GM23338 (cell line): ENCODE measurements around the gene NUB1.

Source experiments
- EZH2 ChIP-seq: fragments of 200-600 bp; sonication (generic); IDR thresholded peaks from one replicate; pipeline ENCODE4 v1.8.0; 2017; ENCODE audit warnings: antibody characterized with exemption, mild to moderate bottlenecking, low read depth; ENCODE audit not compliant: unreplicated experiment
- POLR2AphosphoS5 ChIP-seq: IDR thresholded peaks from 2 replicates; pipeline ENCODE4 v1.6.1; 2016; ENCODE audit warnings: antibody characterized with exemption, low read depth
- TF ChIP-seq, protein P1 (sequence below), 2 experiments: fragments of 200-600 bp in 1 of 2; sonication (generic) in 1 of 2; conservative IDR thresholded peaks; 2 replicates each; pipeline versions ENCODE4 v1.5.1 to v1.6.1; 2016 to 2017; ENCODE audit warnings: antibody characterized with exemption in 2 of 2, low read depth in 2 of 2, mild to moderate bottlenecking in 2 of 2, moderate library complexity in 1 of 2
- TF ChIP-seq, protein P2 (sequence below): IDR thresholded peaks from one replicate; pipeline ENCODE4 v1.6.1; 2018; ENCODE audit warnings: antibody characterized with exemption; ENCODE audit not compliant: unreplicated experiment

DNA sequence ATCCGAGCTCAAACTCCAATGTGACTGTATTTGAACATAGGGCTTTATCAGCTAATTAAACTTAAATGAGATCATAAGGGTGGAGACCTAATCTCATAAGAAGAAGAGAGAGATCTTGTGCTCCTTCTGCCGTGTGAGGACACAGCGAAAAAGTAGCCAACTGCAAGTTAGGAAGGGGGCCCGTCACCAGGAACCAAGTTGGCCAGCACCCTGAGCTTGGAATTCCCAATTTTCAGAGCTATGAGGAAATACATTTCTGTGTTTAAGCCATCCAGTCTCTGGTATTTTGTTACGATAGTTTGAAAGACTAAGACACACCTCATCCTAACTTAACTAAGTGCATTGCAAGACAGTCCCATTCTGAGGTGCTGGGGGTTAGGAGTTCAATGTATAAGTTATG lies 82.3 kb downstream of the NUB1 start:
- TF ChIP-seq, protein P1, sequence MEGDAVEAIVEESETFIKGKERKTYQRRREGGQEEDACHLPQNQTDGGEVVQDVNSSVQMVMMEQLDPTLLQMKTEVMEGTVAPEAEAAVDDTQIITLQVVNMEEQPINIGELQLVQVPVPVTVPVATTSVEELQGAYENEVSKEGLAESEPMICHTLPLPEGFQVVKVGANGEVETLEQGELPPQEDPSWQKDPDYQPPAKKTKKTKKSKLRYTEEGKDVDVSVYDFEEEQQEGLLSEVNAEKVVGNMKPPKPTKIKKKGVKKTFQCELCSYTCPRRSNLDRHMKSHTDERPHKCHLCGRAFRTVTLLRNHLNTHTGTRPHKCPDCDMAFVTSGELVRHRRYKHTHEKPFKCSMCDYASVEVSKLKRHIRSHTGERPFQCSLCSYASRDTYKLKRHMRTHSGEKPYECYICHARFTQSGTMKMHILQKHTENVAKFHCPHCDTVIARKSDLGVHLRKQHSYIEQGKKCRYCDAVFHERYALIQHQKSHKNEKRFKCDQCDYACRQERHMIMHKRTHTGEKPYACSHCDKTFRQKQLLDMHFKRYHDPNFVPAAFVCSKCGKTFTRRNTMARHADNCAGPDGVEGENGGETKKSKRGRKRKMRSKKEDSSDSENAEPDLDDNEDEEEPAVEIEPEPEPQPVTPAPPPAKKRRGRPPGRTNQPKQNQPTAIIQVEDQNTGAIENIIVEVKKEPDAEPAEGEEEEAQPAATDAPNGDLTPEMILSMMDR (conservative IDR thresholded peaks at IDR 0.05; ENCODE audit: low read depth in 2 of 2) = no peak
- TF ChIP-seq, protein P2, sequence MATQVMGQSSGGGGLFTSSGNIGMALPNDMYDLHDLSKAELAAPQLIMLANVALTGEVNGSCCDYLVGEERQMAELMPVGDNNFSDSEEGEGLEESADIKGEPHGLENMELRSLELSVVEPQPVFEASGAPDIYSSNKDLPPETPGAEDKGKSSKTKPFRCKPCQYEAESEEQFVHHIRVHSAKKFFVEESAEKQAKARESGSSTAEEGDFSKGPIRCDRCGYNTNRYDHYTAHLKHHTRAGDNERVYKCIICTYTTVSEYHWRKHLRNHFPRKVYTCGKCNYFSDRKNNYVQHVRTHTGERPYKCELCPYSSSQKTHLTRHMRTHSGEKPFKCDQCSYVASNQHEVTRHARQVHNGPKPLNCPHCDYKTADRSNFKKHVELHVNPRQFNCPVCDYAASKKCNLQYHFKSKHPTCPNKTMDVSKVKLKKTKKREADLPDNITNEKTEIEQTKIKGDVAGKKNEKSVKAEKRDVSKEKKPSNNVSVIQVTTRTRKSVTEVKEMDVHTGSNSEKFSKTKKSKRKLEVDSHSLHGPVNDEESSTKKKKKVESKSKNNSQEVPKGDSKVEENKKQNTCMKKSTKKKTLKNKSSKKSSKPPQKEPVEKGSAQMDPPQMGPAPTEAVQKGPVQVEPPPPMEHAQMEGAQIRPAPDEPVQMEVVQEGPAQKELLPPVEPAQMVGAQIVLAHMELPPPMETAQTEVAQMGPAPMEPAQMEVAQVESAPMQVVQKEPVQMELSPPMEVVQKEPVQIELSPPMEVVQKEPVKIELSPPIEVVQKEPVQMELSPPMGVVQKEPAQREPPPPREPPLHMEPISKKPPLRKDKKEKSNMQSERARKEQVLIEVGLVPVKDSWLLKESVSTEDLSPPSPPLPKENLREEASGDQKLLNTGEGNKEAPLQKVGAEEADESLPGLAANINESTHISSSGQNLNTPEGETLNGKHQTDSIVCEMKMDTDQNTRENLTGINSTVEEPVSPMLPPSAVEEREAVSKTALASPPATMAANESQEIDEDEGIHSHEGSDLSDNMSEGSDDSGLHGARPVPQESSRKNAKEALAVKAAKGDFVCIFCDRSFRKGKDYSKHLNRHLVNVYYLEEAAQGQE = no peak
- TF ChIP-seq POLR2AphosphoS5 (no peak), EZH2 (no peak)
